MM.1S (cell line): ENCODE data around the gene BMP3.

Source experiments
- DNase-seq: peaks from one replicate; pipeline ENCODE4 v3.0.0-alpha.2; 2015
- H2AFZ ChIP-seq: fragments of 300-600 bp; sonication (generic); 2 replicates; pipeline ENCODE4 v1.6.0; 2016; ENCODE audit warnings: antibody characterized with exemption, low read length
- H3F3A ChIP-seq: fragments of 300-600 bp; sonication (generic); 2 replicates; pipeline ENCODE4 v1.6.1; 2016; ENCODE audit warnings: mild to moderate bottlenecking, antibody characterized with exemption, low read length, moderate library complexity, mixed read lengths; ENCODE audit not compliant: insufficient read depth
- H3K27ac ChIP-seq: fragments of 300-600 bp; sonication (generic); 2 replicates; pipeline ENCODE4 v1.5.1; 2016; ENCODE audit warnings: mild to moderate bottlenecking, low read length
- H3K27me3 ChIP-seq: fragments of 300-600 bp; sonication (generic); replicated peaks from 2 replicates; pipeline ENCODE4 v1.6.0; 2016; ENCODE audit warnings: low read length; ENCODE audit not compliant: insufficient read depth
- H3K36me3 ChIP-seq: fragments of 300-600 bp; sonication (generic); replicated peaks from 2 replicates; pipeline ENCODE4 v1.6.1; 2016; ENCODE audit warnings: mild to moderate bottlenecking, low read length, mixed read lengths; ENCODE audit not compliant: insufficient read depth
- H3K4me1 ChIP-seq: fragments of 300-600 bp; sonication (generic); 2 replicates; pipeline ENCODE4 v1.6.1; 2016; ENCODE audit warnings: low read length, mixed read lengths
- H3K4me2 ChIP-seq: fragments of 300-600 bp; sonication (generic); 2 replicates; pipeline ENCODE4 v1.6.0; 2016; ENCODE audit warnings: low read depth, low read length
- H3K4me3 ChIP-seq: fragments of 300-600 bp; sonication (generic); 2 replicates; pipeline ENCODE4 v1.5.1; 2016; ENCODE audit warnings: low read length, mixed read lengths
- H3K79me2 ChIP-seq: fragments of 300-600 bp; sonication (generic); 2 replicates; pipeline ENCODE4 v1.6.1; 2016; ENCODE audit warnings: mixed run types, low read length, mixed read lengths
- H3K9ac ChIP-seq: fragments of 300-600 bp; sonication (generic); 2 replicates; pipeline ENCODE4 v1.6.1; 2016; ENCODE audit warnings: low read length, mixed read lengths
- H3K9me2 ChIP-seq: fragments of 300-600 bp; sonication (generic); replicated peaks from 2 replicates; pipeline ENCODE4 v1.6.1; 2016; ENCODE audit warnings: mild to moderate bottlenecking, low read length, mixed read lengths; ENCODE audit not compliant: insufficient read depth
- H3K9me3 ChIP-seq: fragments of 300-600 bp; sonication (generic); replicated peaks from 2 replicates; pipeline ENCODE4 v1.6.1; 2016; ENCODE audit warnings: mild to moderate bottlenecking, low read length, mixed read lengths; ENCODE audit not compliant: insufficient read depth
- H4K20me1 ChIP-seq: fragments of 300-600 bp; sonication (generic); 2 replicates; pipeline ENCODE4 v1.6.1; 2016; ENCODE audit warnings: mild to moderate bottlenecking, low read length, moderate library complexity, mixed read lengths; ENCODE audit not compliant: insufficient read depth
- CTCF ChIP-seq: fragments of 300-600 bp; sonication (generic); IDR thresholded peaks from 2 replicates; pipeline ENCODE4 v1.5.1; 2016; ENCODE audit warnings: antibody characterized with exemption, low read length, mixed read lengths
- EZH2 ChIP-seq: fragments of 300-600 bp; sonication (generic); optimal IDR thresholded peaks from 2 replicates; pipeline ENCODE3; 2017; ENCODE audit warnings: low read depth, mild to moderate bottlenecking, antibody characterized with exemption, low read length, mixed read lengths
- EZH2phosphoT487 ChIP-seq: fragments of 300-600 bp; sonication (generic); IDR thresholded peaks from 2 replicates; pipeline ENCODE4 v1.6.1; 2018; ENCODE audit warnings: antibody characterized with exemption, low read length

BMP3 gene

GRCh38 chr4:81085979-81086378 lies 55.5 kb downstream of the BMP3 start:
- Histone ChIP-seq H3K36me3 (no peaks in the 10 kb centered on the region), H2AFZ (no peak overlapping the region), H4K20me1 (no peaks in the 10 kb centered on the region), H3K27ac (no peak overlapping the region), H3K9me3 (no peaks in the 10 kb centered on the region), H3K4me2 (no peak overlapping the region), H3K9ac (no peak overlapping the region), H3K4me1 (no peaks in the 10 kb centered on the region), H3K4me3 (no peak overlapping the region), H3K9me2 (no peaks in the 10 kb centered on the region), H3K27me3 (no peaks in the 10 kb centered on the region), H3F3A (no peaks in the 10 kb centered on the region), H3K79me2 (no peaks in the 10 kb centered on the region)
- no peak for DNase-seq
- TF ChIP-seq CTCF: no peak
- no peak for TF ChIP-seq EZH2phosphoT487
- no peak for TF ChIP-seq EZH2

GRCh38 chr4:81093720-81094401 lies 63.4 kb downstream of the BMP3 start:
- H3K9ac ChIP-seq: no peak overlapping the region
- no peaks in the 10 kb centered on the region for H3K79me2 ChIP-seq
- no peak overlapping the region for H3K4me3 ChIP-seq
- DNase-seq: no peak
- H4K20me1 ChIP-seq: no peaks in the 10 kb centered on the region
- no peaks in the 10 kb centered on the region for H3K9me3 ChIP-seq
- no peak overlapping the region for H3K27ac ChIP-seq
- H3K4me1 ChIP-seq: no peaks in the 10 kb centered on the region
- no peaks in the 10 kb centered on the region for H3F3A ChIP-seq
- H3K9me2 ChIP-seq: no peaks in the 10 kb centered on the region
- TF ChIP-seq CTCF: no peak
- no peak for TF ChIP-seq EZH2
- no peak for TF ChIP-seq EZH2phosphoT487
- no peak overlapping the region for H3K4me2 ChIP-seq
- H3K36me3 ChIP-seq: no peaks in the 10 kb centered on the region
- no peak overlapping the region for H2AFZ ChIP-seq
- H3K27me3 ChIP-seq: no peaks in the 10 kb centered on the region

GRCh38 chr4:81095389-81095788 lies 64.9 kb downstream of the BMP3 start:
- no peaks in the 10 kb centered on the region for H3K9me3 ChIP-seq
- no peaks in the 10 kb centered on the region for H3F3A ChIP-seq
- no peak overlapping the region for H3K4me3 ChIP-seq
- no peaks in the 10 kb centered on the region for H3K9me2 ChIP-seq
- no peaks in the 10 kb centered on the region for H3K79me2 ChIP-seq
- H3K27me3 ChIP-seq: no peaks in the 10 kb centered on the region
- no peak for TF ChIP-seq EZH2phosphoT487
- TF ChIP-seq CTCF: no peak
- TF ChIP-seq EZH2: no peak
- H3K36me3 ChIP-seq: no peaks in the 10 kb centered on the region
- no peak overlapping the region for H2AFZ ChIP-seq
- DNase-seq: no peak
- no peaks in the 10 kb centered on the region for H4K20me1 ChIP-seq
- H3K27ac ChIP-seq: no peak overlapping the region
- no peaks in the 10 kb centered on the region for H3K4me1 ChIP-seq
- no peak overlapping the region for H3K9ac ChIP-seq
- H3K4me2 ChIP-seq: no peak overlapping the region
